Liver (tissue), 9 donors: ENCODE results near the gene RNF10. TPM values are rescaled to one million over a fixed set of nuclear protein-coding genes. Genes with fewer than 3 reads are reported as not detected.

Experiments
- DNase-seq: peaks from one replicate; pipeline ENCODE4 v3.0.0-alpha.2; 2017; ENCODE audit warnings: low spot score
- H3K27ac ChIP-seq, 2 donors: one replicate each; pipeline ENCODE4 v1.7.0; 2013; ENCODE audit warnings: inconsistent platforms in 2 of 2, low read length in 2 of 2, control low read depth in 1 of 2, low read depth in 1 of 2, mild to moderate bottlenecking in 1 of 2
- H3K27me3 ChIP-seq, 4 donors: one replicate each; pipeline versions ENCODE4 v1.6.1 to v1.7.0; 2013; ENCODE audit warnings: low read length in 3 of 4, inconsistent platforms in 1 of 4, mild to moderate bottlenecking in 1 of 4, moderate library complexity in 1 of 4; ENCODE audit not compliant: control insufficient read depth in 4 of 4, insufficient read depth in 4 of 4
- H3K36me3 ChIP-seq, 4 donors: one replicate each; pipeline versions ENCODE4 v1.6.1 to v1.7.0; 2013; ENCODE audit warnings: low read length in 3 of 4, mild to moderate bottlenecking in 3 of 4, low read depth in 1 of 4, moderate library complexity in 1 of 4; ENCODE audit not compliant: control insufficient read depth in 4 of 4, insufficient read depth in 3 of 4
- H3K4me1 ChIP-seq, 4 donors: one replicate each; pipeline versions ENCODE4 v1.6.1 to v1.7.0; 2013; ENCODE audit warnings: low read length in 3 of 4, mild to moderate bottlenecking in 3 of 4, moderate library complexity in 1 of 4; ENCODE audit not compliant: control insufficient read depth in 4 of 4, insufficient read depth in 4 of 4
- H3K4me3 ChIP-seq, 3 donors: one replicate each; pipeline versions ENCODE4 v1.6.1 to v1.7.0; 2013; ENCODE audit warnings: low read length in 3 of 3, control low read depth in 1 of 3, low read depth in 1 of 3, mild to moderate bottlenecking in 1 of 3
- H3K9ac ChIP-seq, 2 donors: one replicate each; pipeline ENCODE4 v1.7.0; 2013; ENCODE audit warnings: low read length in 2 of 2, mild to moderate bottlenecking in 2 of 2, moderate library complexity in 2 of 2, control low read depth in 1 of 2, low read depth in 1 of 2
- H3K9me3 ChIP-seq, 4 donors: one replicate each; pipeline versions ENCODE4 v1.6.1 to v1.7.0; 2013; ENCODE audit warnings: low read length in 3 of 4; ENCODE audit not compliant: control insufficient read depth in 4 of 4
- ATF3 ChIP-seq: IDR thresholded peaks from 2 replicates; pipeline ENCODE4 v1.6.1; 2016; ENCODE audit warnings: antibody characterized with exemption
- EGR1 ChIP-seq, 2 donors: IDR thresholded peaks; 2 replicates each; pipeline ENCODE4 v1.6.1; 2016 to 2018; ENCODE audit warnings: antibody characterized with exemption in 2 of 2, low read depth in 2 of 2
- FOXA1 ChIP-seq: IDR thresholded peaks from 2 replicates; pipeline ENCODE4 v1.6.1; 2016; ENCODE audit warnings: antibody characterized with exemption
- FOXA2 ChIP-seq: IDR thresholded peaks from 2 replicates; pipeline ENCODE4 v1.6.1; 2016; ENCODE audit warnings: antibody characterized with exemption
- GABPA ChIP-seq, 2 donors: IDR thresholded peaks in 1 of 2; conservative IDR thresholded peaks in 1 of 2; 2 replicates each; pipeline ENCODE4 v1.6.1; 2016; ENCODE audit warnings: antibody characterized with exemption in 2 of 2, mild to moderate bottlenecking in 1 of 2, moderate library complexity in 1 of 2
- HNF4A ChIP-seq, 2 donors: conservative IDR thresholded peaks; 2 replicates each; pipeline ENCODE4 v1.6.1; 2016; ENCODE audit warnings: antibody characterized with exemption in 2 of 2, mild to moderate bottlenecking in 2 of 2
- HNF4G ChIP-seq: IDR thresholded peaks from 2 replicates; pipeline ENCODE4 v1.6.1; 2016; ENCODE audit warnings: antibody characterized with exemption
- NR2F2 ChIP-seq: IDR thresholded peaks from 2 replicates; pipeline ENCODE4 v1.6.1; 2016; ENCODE audit warnings: antibody characterized with exemption
- RAD21 ChIP-seq, 2 donors: IDR thresholded peaks; 2 replicates each; pipeline ENCODE4 v1.6.1; 2016; ENCODE audit warnings: antibody characterized with exemption in 2 of 2, mild to moderate bottlenecking in 2 of 2
- REST ChIP-seq: IDR thresholded peaks from 2 replicates; pipeline ENCODE4 v1.6.1; 2016; ENCODE audit warnings: antibody characterized with exemption, mild to moderate bottlenecking
- RXRA ChIP-seq, 2 donors: IDR thresholded peaks; 2 replicates each; pipeline ENCODE4 v1.6.1; 2017 to 2018; ENCODE audit warnings: antibody characterized with exemption in 2 of 2, mild to moderate bottlenecking in 1 of 2
- SP1 ChIP-seq: IDR thresholded peaks from 2 replicates; pipeline ENCODE4 v1.6.1; 2018; ENCODE audit warnings: antibody characterized with exemption, mild to moderate bottlenecking
- TAF1 ChIP-seq: conservative IDR thresholded peaks from 2 replicates; pipeline ENCODE4 v1.6.1; 2016; ENCODE audit warnings: antibody characterized with exemption, mild to moderate bottlenecking
- YY1 ChIP-seq: IDR thresholded peaks from 2 replicates; pipeline ENCODE4 v1.6.1; 2016; ENCODE audit warnings: antibody characterized with exemption, mild to moderate bottlenecking
- ZBTB33 ChIP-seq: IDR thresholded peaks from 2 replicates; pipeline ENCODE4 v1.6.1; 2016; ENCODE audit warnings: antibody characterized with exemption
- WGBS: extraction: QIAGEN DNeasy Blood & Tissue Kit; methylation state at CpG from one replicate; pipeline ENCODE4 v1.1.7; 2013; 5-methylcytosine and 5-hydroxymethylcytosine counted together
- polyA plus RNA-seq, 2 donors: library from polyadenylated mRNA; stranded (reverse) in 1 of 2; unstranded in 1 of 2; fragments of 200-250 nt in 1 of 2; fragments of >200 nt in 1 of 2; fragmentation: Nextera tagmentation in 1 of 2; extraction: Ambion mirVana in 1 of 2; gene quantifications; one replicate each; pipeline versions ENCODE4 v1.2.1 to v1.2.3, GENCODE V29; 2013 to 2015
- total RNA-seq, 2 donors: library from RNA; depleted of rRNA; stranded (reverse); fragments of >200 nt; gene quantifications; one replicate each; pipeline ENCODE4 v1.2.3, GENCODE V29; 2014
- TF ChIP-seq, protein P1 (sequence below): IDR thresholded peaks from 2 replicates; pipeline ENCODE4 v1.6.1; 2016; ENCODE audit warnings: antibody characterized with exemption
- TF ChIP-seq, protein P2 (sequence below): fragments of 150-350 bp; IDR thresholded peaks from 2 replicates; pipeline ENCODE4 v1.5.1; 2017; ENCODE audit warnings: improper control_type of control experiment, low read depth, low read length; ENCODE audit not compliant: missing input control
- donor health status: healthy.
- donor health status: healthy.
- donor health status: healthy.
- donor health status: healthy.
- donor health status: healthy.

RNF10 gene
- total and polyA plus RNA-seq, 4 donors = 48.0 to 157 (median 75.6) TPM

DNA sequence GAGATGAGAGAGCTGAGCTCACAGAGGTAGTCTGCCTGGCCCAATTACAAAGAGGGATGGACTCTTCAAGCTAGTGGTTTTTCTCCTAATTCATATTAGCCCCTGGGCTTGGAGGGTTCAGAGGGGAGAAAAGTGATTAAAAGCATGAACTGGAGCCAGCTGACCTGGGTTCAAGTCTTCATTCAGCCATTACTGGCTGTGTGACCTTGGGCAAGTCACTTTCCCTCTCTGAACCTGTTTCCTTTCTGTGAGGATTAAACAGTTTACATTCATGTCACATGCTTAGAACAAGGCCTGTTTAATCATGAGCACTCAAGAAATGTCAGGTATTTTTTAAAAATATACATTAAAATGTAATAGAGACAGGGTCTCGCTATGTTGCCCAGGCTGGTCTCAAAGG, 54.2 kb downstream of the RNF10 start:
- peaks cover 0 to 12% (median 5%) of the 10 kb centered on the region in 4 donors for H3K4me1 ChIP-seq
- 100% methylated on average over 1 of the region's 1 CpG for WGBS
- no peak for DNase-seq
- H3K36me3 ChIP-seq = no peaks in the 10 kb centered on the region
- H3K27me3 ChIP-seq = no peaks in the 10 kb centered on the region
- no peak overlapping the region for H3K4me3 ChIP-seq
- H3K9me3 ChIP-seq = no peaks in the 10 kb centered on the region
- H3K9ac ChIP-seq = no peak overlapping the region
- TF ChIP-seq ATF3 = no peak
- TF ChIP-seq, protein P1, sequence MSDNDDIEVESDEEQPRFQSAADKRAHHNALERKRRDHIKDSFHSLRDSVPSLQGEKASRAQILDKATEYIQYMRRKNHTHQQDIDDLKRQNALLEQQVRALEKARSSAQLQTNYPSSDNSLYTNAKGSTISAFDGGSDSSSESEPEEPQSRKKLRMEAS = no peak
- TF ChIP-seq ZBTB33 = no peak
- TF ChIP-seq NR2F2 = no peak
- TF ChIP-seq HNF4G = no peak
- TF ChIP-seq REST = no peak
- TF ChIP-seq RXRA (IDR thresholded peaks at IDR 0.05) = no peak
- TF ChIP-seq FOXA2 = no peak
- no peak overlapping the region for H3K27ac ChIP-seq

DNA sequence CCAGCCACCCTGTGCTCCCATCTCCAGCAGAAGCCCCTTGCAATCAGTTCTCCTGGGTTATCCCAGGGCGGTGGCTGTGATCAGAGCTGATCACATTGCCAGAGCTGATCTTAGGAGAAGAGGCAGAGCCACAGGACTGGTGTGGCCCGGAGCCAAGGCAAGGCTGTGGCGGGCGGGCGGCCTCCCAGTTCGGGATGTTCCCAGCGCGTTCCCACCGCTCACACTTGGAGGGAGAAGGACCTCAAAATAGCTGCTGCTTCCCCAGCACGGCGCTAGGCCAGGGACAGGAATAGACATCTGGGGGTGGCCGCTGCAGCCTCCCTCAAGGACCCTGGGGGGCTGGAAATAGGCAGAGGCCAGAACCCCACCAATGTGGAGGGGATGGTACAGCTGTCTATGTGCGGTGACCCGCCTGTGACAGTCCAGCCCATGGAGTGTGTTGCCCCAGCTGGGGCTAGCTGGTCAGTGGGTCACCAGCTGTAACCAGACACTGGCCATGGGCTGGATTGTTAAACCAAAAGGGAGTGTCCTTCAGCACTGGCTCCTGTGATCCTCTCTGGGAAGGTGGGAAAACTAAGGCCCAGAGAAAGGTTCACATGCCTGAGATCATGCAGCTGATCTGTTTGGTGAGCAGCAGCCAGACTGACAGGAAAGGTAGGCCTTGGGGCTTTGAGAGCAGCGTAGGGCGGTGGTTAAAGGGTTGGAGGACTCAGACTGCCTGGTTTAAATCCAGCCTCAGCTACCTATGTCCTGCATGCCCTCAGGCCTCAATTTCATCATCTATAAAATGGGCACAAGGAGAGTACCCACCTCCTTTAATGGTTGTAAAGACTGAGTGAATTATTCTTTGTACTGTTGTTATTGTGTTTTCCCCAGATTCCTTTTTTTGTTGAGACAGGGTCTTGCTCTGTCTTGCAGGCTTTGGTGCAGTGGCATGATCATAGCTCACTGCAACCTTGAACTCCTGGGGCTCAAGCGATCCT, 55.1 kb downstream of the RNF10 start:
- no peaks in the 10 kb centered on the region for H3K9me3 ChIP-seq
- WGBS = 85% methylated on average over 17 of the region's 17 CpGs
- H3K27me3 ChIP-seq = no peaks in the 10 kb centered on the region
- H3K9ac ChIP-seq = no peak overlapping the region
- no peaks in the 10 kb centered on the region for H3K36me3 ChIP-seq
- DNase-seq = no peak
- no peak overlapping the region for H3K4me3 ChIP-seq
- H3K4me1 ChIP-seq = peaks cover 0 to 5% (median 2%) of the 10 kb centered on the region in 4 donors
- no peak overlapping the region for H3K27ac ChIP-seq
- no peak for TF ChIP-seq FOXA2
- TF ChIP-seq SP1 = no peak
- TF ChIP-seq, protein P2, sequence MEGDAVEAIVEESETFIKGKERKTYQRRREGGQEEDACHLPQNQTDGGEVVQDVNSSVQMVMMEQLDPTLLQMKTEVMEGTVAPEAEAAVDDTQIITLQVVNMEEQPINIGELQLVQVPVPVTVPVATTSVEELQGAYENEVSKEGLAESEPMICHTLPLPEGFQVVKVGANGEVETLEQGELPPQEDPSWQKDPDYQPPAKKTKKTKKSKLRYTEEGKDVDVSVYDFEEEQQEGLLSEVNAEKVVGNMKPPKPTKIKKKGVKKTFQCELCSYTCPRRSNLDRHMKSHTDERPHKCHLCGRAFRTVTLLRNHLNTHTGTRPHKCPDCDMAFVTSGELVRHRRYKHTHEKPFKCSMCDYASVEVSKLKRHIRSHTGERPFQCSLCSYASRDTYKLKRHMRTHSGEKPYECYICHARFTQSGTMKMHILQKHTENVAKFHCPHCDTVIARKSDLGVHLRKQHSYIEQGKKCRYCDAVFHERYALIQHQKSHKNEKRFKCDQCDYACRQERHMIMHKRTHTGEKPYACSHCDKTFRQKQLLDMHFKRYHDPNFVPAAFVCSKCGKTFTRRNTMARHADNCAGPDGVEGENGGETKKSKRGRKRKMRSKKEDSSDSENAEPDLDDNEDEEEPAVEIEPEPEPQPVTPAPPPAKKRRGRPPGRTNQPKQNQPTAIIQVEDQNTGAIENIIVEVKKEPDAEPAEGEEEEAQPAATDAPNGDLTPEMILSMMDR = no peak
- TF ChIP-seq YY1 = no peak
- TF ChIP-seq REST = no peak
- no peak for TF ChIP-seq ATF3
- TF ChIP-seq, protein P1 = no peak
- TF ChIP-seq GABPA (IDR thresholded peaks at IDR 0.05 in 1 of 2, conservative IDR thresholded peaks at IDR 0.05 in 1 of 2) = no peak
- TF ChIP-seq EGR1 (IDR thresholded peaks at IDR 0.05; ENCODE audit: low read depth in 2 of 2) = no peak
- no peak for TF ChIP-seq NR2F2
- TF ChIP-seq RAD21 (IDR thresholded peaks at IDR 0.05) = no peak
- TF ChIP-seq TAF1 = no peak
- TF ChIP-seq FOXA1 = no peak
- no peak for TF ChIP-seq HNF4G
- TF ChIP-seq HNF4A (conservative IDR thresholded peaks at IDR 0.05) = no peak
- no peak for TF ChIP-seq RXRA (IDR thresholded peaks at IDR 0.05)
